Measurements from ENCODE around the gene GDAP1L1.
A peak's percentile ranks its signal among the peaks of the same experiment; 100 is the strongest.
"Not testable (repeated sequence)": the region's sequence is repeated elsewhere in the genome, so short reads cannot be mapped to it uniquely, and the experiment has no call there.

The GDAP1L1 gene

GRCh38 chr20:44302736-44303135, 55.6 kb downstream of the GDAP1L1 start:
- DNase-seq (ENCODE audit: low read depth), result no peak

GRCh38 chr20:44304383-44304782, 57.3 kb downstream of the GDAP1L1 start:
- no peak for DNase-seq (ENCODE audit: low read depth)

DNA sequence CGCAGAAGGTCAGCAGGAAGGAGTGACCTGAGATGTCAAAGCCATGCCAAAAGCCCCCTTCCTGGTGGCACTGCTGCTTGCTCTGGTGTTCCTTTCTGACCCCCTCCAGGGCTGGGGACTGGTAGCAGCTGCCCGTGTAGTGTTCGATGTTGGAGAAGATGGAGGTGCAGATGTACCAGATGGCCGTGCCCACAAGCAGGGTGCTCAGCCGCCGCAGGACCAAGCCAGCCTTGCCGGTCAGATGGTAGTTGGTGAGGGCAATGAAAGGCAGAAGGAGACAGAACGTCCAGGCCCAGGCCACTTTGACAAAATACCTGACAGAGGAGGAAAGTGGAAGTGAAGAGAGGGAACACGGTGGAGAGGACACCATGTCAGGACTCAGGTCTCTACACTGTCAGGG, 59.8 kb downstream of the GDAP1L1 start:
- DNase-seq (ENCODE audit: low read depth), result no peak

GRCh38 chr20:44309763-44310663, 62.9 kb downstream of the GDAP1L1 start:
- DNase-seq (ENCODE audit: low read depth), result peak; percentile 55

GRCh38 chr20:44310664-44311639, 63.8 kb downstream of the GDAP1L1 start, which contains the start of gene FITM2:
Gene FITM2 (minus strand): TSS chr20:44311202. CDS start chr20:44311148, 54 bp downstream.
- DNase-seq (ENCODE audit: low read depth), result peak; percentile 90

- DNase-seq (ENCODE audit: low read depth), result no peak
Observed at GRCh38 chr20:44314870-44315269, 67.8 kb downstream of the GDAP1L1 start.

GRCh38 chr20:44319839-44320422, 72.8 kb downstream of the GDAP1L1 start:
- no peak for DNase-seq (ENCODE audit: low read depth)

DNA sequence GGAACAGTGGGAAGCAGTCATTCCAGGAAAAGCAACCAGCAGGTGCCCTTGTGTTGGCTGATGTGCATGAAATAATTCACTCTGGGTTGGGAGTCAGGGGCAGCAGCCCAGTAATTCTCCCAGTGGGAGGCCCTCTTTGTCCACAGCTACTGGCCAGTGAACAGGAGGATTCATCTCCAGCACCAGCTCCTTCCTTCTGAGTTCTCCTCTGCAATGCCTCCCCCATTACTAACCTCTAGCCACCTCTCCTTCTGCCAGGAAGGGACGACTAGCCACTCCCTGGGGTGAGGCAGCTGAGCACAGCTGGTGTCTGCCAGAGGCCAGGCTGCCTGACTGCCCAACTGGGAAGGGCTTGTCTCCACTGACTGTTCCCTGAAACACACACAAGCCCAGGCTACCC, 77.2 kb downstream of the GDAP1L1 start:
- no peak for DNase-seq (ENCODE audit: low read depth)

DNA sequence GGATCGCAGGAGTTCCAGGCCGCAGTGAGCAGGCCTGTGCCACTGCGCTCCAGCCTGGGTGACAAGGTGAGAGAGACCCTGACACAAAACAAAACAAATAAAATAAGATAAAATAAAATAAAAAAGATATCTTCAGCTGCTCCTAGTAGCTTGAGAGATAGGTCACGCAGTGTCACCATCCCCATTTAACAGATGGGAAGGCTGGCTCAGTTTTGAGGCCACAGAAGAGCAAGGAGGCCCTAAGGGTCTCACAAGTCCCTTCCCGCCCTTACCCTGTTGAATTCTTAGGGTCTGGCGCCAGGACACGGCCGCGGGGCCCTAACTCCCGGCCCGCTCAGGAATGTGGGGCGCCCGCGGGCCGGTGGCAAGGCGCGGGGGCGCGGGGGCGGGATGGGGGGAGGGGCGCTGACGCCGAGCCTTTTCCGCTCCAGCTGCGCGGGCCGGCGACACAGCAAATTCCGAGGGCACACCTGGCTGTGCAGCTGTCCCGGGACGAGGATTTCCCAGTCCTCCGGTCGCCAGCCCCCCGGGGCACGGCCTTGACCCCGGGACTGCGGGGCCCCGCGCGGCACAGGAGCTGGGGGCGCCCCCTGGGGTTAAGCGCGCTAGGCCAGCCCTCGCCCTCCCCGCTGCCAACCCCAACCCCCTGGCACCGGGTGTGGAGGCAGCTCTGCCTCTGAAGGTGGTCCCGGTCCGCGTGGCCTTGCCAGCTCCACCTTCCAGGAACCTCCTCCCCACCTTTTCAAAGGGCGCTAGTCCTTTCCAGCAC, 79.5 kb downstream of the GDAP1L1 start:
- DNase-seq (ENCODE audit: low read depth), result no peak

GRCh38 chr20:44327748-44328147, 80.6 kb downstream of the GDAP1L1 start:
- not testable (repeated sequence) for DNase-seq (ENCODE audit: low read depth)

DNA sequence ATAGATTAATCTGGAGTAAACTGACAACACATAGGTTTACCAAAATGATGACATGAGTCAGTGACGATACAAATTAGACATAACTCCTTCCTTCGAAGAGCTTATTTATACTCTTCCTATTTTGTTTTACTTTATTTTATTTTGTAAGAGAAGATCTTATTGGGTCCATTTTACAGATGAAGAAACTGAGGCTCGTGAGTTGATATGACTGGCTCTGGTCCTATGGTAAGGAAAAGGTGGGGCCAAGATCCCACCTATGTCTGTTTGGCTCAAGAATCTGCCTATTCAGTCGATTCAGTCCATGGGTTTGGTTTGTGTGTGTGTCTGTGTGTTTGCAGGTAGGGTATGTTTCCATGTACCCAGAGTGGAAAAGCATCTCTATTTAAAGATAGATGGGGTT, 81.3 kb downstream of the GDAP1L1 start:
- no peak for DNase-seq (ENCODE audit: low read depth)
